Upper lobe of left lung (tissue), 6 donors: ENCODE measurements around the gene HNRNPUL1. TPM values are rescaled to one million over a fixed set of nuclear protein-coding genes. Genes with fewer than 3 reads are reported as not detected.

ENCODE experiments used
- ATAC-seq, 2 donors: fragments of 200-7000 bp; cut with Tn5 transposase; one replicate each; pipeline ENCODE4 v1.9.1; 2022; ENCODE audit warnings: mild to moderate bottlenecking in 2 of 2, moderate library complexity in 2 of 2; ENCODE audit not compliant: low FRiP score in 2 of 2
- DNase-seq, 2 donors: peaks; one replicate each; pipeline ENCODE4 v3.0.0-alpha.2; 2019 to 2020
- H3K27ac ChIP-seq, 4 donors: fragments of 200-600 bp; sonication (generic); one replicate each; pipeline ENCODE4 v1.5.1; 2016 to 2019
- H3K27me3 ChIP-seq, 4 donors: fragments of 200-600 bp; sonication (generic); one replicate each; pipeline ENCODE4 v1.5.1; 2017 to 2019
- H3K36me3 ChIP-seq, 4 donors: fragments of 200-600 bp; sonication (generic); one replicate each; pipeline ENCODE4 v1.5.1; 2016 to 2019
- H3K4me1 ChIP-seq, 4 donors: fragments of 200-600 bp; sonication (generic); one replicate each; pipeline ENCODE4 v1.5.1; 2018 to 2019
- H3K4me3 ChIP-seq, 4 donors: fragments of 200-600 bp; sonication (generic); one replicate each; pipeline ENCODE4 v1.5.1; 2017 to 2019; ENCODE audit warnings: mild to moderate bottlenecking in 2 of 4, moderate library complexity in 1 of 4
- H3K9me3 ChIP-seq, 4 donors: fragments of 200-600 bp; sonication (generic); one replicate each; pipeline ENCODE4 v1.5.1; 2018 to 2019
- CTCF ChIP-seq, 6 experiments: fragments of 450-650 bp in 4 of 6; fragments of 200-600 bp in 2 of 6; sonication (generic) in 2 of 6; IDR thresholded peaks; one replicate each; pipeline ENCODE4 v1.5.1; 2016 to 2019; ENCODE audit warnings: antibody characterized with exemption in 6 of 6
- EP300 ChIP-seq, 4 donors: sonication (generic); formaldehyde crosslinking; IDR thresholded peaks; one replicate each; pipeline ENCODE4 v1.5.1; 2017; ENCODE audit warnings: antibody characterized with exemption in 4 of 4, control low read depth in 2 of 4
- POLR2A ChIP-seq, 4 donors: fragments of 450-650 bp; IDR thresholded peaks; one replicate each; pipeline ENCODE4 v1.5.1; 2016 to 2017; ENCODE audit warnings: antibody characterized with exemption in 4 of 4, mild to moderate bottlenecking in 2 of 4
- POLR2AphosphoS5 ChIP-seq, 2 donors: sonication (generic); formaldehyde crosslinking; IDR thresholded peaks; one replicate each; pipeline ENCODE4 v1.5.1; 2017; ENCODE audit warnings: antibody characterized with exemption in 2 of 2
- WGBS, 2 donors: methylation state at CpG; one replicate each; pipeline ENCODE4 v1.1.5; 2017 to 2018; 5-methylcytosine and 5-hydroxymethylcytosine counted together
- total RNA-seq, 6 donors: library from RNA; depleted of rRNA in 4 of 6; stranded (reverse); fragments of >200 nt in 4 of 6; gene quantifications; one replicate each; pipeline versions ENCODE4 v1.1.0 to v1.2.1, GENCODE V29; 2016 to 2021
- donor health status: DM: no; HTN: no; CAD: no; lungs with moderate emphysema.
- donor health status: DM: no; HTN: yes; CAD: no; lungs with severe emphysema.

The HNRNPUL1 gene
- total RNA-seq, 6 donors from 2014 or later: 152 to 351 (median 211) TPM

- Histone ChIP-seq H3K27me3 (no peaks in the 10 kb centered on the region), H3K36me3 (peaks cover 0 to 40% (median 3%) of the 10 kb centered on the region in 4 donors), H3K27ac (no peak overlapping the region), H3K4me3 (no peak overlapping the region), H3K9me3 (no peaks in the 10 kb centered on the region), H3K4me1 (no peaks in the 10 kb centered on the region)
- 79 to 87% methylated on average over 9 of the region's 9 CpGs for WGBS, 2 donors
- ATAC-seq: no peak
- TF ChIP-seq EP300 (IDR thresholded peaks at IDR 0.05) (no peak), POLR2A (IDR thresholded peaks at IDR 0.05) (no peak), POLR2AphosphoS5 (IDR thresholded peaks at IDR 0.05) (no peak), CTCF (IDR thresholded peaks at IDR 0.05) (no peak)
- no peak for DNase-seq
Observed at GRCh38 chr19:41239363-41239762, 24.8 kb upstream of the HNRNPUL1 start.

- WGBS, 2 donors: 72 to 93% methylated on average over 2 of the region's 2 CpGs
- Histone ChIP-seq H3K27ac (no peak overlapping the region), H3K4me1 (no peaks in the 10 kb centered on the region), H3K36me3 (peaks cover 0 to 45% (median 3%) of the 10 kb centered on the region in 4 donors), H3K4me3 (no peak overlapping the region), H3K27me3 (no peaks in the 10 kb centered on the region), H3K9me3 (no peaks in the 10 kb centered on the region)
- TF ChIP-seq EP300 (IDR thresholded peaks at IDR 0.05): no peak
- no peak for TF ChIP-seq POLR2A (IDR thresholded peaks at IDR 0.05)
- no peak for TF ChIP-seq POLR2AphosphoS5 (IDR thresholded peaks at IDR 0.05)
- no peak for TF ChIP-seq CTCF (IDR thresholded peaks at IDR 0.05)
- ATAC-seq: no peak
- DNase-seq: no peak
Observed at GRCh38 chr19:41239961-41240574, 24.1 kb upstream of the HNRNPUL1 start.

DNA sequence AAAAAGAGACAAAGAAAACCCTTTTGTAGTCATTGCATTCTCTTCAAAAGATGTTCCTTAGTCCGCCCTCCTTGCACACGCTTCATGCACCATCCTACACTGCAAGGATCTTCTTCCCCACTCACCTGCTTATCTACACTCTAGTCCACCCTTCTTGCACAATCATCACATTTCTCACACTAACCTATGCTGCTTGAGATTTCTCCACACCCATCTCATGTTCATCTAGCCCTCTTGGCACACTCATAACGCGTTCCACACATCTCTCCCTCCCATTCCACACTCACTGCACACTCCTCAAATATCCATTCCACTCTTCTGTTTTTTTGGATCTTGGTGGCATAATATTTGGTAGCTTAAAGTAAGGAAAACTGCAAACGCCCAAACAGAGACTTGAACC, 22.3 kb upstream of the HNRNPUL1 start:
- DNase-seq (no peak), ATAC-seq (no peak)
- 79 to 80% methylated on average over 5 of the region's 5 CpGs for WGBS, 2 donors
- Histone ChIP-seq H3K9me3 (no peaks in the 10 kb centered on the region), H3K4me1 (no peaks in the 10 kb centered on the region), H3K36me3 (peaks cover 0 to 47% (median 5%) of the 10 kb centered on the region in 4 donors), H3K27ac (no peak overlapping the region), H3K4me3 (no peak overlapping the region), H3K27me3 (no peaks in the 10 kb centered on the region)
- TF ChIP-seq CTCF (IDR thresholded peaks at IDR 0.05) (no peak), POLR2AphosphoS5 (IDR thresholded peaks at IDR 0.05) (no peak), POLR2A (IDR thresholded peaks at IDR 0.05) (no peak), EP300 (IDR thresholded peaks at IDR 0.05) (no peak)

DNA sequence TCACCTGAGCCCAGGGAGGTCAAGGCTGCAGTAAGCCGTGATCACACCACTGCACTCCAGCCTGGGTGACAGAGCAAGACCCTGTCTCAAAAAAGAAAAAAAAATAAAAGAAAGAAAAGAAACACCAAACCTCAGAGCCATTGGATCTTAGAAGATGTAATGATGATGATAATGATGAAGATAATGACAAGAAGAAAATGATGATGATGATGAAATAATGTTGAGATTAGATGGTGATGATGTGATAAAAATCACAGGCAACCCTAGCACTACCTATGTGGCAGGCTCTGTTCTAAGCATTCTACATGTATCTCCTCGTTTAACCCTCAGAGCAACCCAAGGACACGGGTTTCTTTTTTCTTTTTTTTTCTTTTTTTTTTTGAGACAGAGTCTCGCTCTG, 20.1 kb upstream of the HNRNPUL1 start:
- Histone ChIP-seq H3K4me3 (no peak overlapping the region), H3K27me3 (no peaks in the 10 kb centered on the region), H3K36me3 (peaks cover 0 to 43% (median 8%) of the 10 kb centered on the region in 4 donors), H3K9me3 (no peaks in the 10 kb centered on the region), H3K4me1 (no peaks in the 10 kb centered on the region), H3K27ac (no peak overlapping the region)
- TF ChIP-seq CTCF (IDR thresholded peaks at IDR 0.05) (no peak), POLR2A (IDR thresholded peaks at IDR 0.05) (no peak), EP300 (IDR thresholded peaks at IDR 0.05) (no peak), POLR2AphosphoS5 (IDR thresholded peaks at IDR 0.05) (no peak)
- ATAC-seq: no peak
- no peak for DNase-seq
- WGBS, 2 donors: 86 to 90% methylated on average over 4 of the region's 4 CpGs

DNA sequence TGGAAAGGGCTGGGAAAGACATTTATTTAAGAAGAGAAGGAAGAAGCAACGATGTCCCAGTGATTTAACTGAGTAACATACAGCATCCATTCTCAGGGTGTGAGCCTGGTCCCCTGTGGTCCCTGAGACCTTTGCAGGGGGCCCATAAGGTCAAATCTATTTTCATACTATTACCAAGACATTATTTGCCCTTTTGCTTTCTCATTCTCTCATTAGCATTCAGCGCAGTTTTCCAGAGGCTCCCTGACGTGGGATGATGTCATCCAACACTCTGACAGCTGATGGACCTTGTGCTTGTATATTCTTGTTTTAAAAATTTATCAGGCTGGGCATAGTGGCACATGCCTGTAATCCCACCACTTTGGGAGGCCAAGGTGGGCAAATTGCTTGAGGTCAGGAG, 18.3 kb upstream of the HNRNPUL1 start:
- H3K4me3 ChIP-seq: no peak overlapping the region
- H3K36me3 ChIP-seq: peaks cover 0 to 46% (median 8%) of the 10 kb centered on the region in 4 donors
- ATAC-seq (no peak), DNase-seq (no peak)
- H3K27me3 ChIP-seq: no peaks in the 10 kb centered on the region
- H3K9me3 ChIP-seq: no peaks in the 10 kb centered on the region
- 88 to 92% methylated on average over 3 of the region's 3 CpGs for WGBS, 2 donors
- H3K4me1 ChIP-seq: no peaks in the 10 kb centered on the region
- TF ChIP-seq EP300 (IDR thresholded peaks at IDR 0.05): no peak
- TF ChIP-seq CTCF (IDR thresholded peaks at IDR 0.05): no peak
- no peak for TF ChIP-seq POLR2AphosphoS5 (IDR thresholded peaks at IDR 0.05)
- TF ChIP-seq POLR2A (IDR thresholded peaks at IDR 0.05): no peak
- H3K27ac ChIP-seq: no peak overlapping the region
